Stimulated activated CD8-positive, alpha-beta memory T cell treated with anti-CD3 and anti-CD28 coated beads, Interleukin-15, amount 100 ng/mL, for 4 hours (primary cell): ENCODE data around the gene DGCR2.
"Not testable (repeated sequence)": the region's sequence is repeated elsewhere in the genome, so short reads cannot be mapped to it uniquely, and the experiment has no call there.

Experiments
- DNase-seq, 2 donors: peaks; one replicate each; pipeline ENCODE4 v3.0.0-alpha.2; 2020; ENCODE audit warnings: low read depth in 2 of 2

DGCR2 gene

DNA sequence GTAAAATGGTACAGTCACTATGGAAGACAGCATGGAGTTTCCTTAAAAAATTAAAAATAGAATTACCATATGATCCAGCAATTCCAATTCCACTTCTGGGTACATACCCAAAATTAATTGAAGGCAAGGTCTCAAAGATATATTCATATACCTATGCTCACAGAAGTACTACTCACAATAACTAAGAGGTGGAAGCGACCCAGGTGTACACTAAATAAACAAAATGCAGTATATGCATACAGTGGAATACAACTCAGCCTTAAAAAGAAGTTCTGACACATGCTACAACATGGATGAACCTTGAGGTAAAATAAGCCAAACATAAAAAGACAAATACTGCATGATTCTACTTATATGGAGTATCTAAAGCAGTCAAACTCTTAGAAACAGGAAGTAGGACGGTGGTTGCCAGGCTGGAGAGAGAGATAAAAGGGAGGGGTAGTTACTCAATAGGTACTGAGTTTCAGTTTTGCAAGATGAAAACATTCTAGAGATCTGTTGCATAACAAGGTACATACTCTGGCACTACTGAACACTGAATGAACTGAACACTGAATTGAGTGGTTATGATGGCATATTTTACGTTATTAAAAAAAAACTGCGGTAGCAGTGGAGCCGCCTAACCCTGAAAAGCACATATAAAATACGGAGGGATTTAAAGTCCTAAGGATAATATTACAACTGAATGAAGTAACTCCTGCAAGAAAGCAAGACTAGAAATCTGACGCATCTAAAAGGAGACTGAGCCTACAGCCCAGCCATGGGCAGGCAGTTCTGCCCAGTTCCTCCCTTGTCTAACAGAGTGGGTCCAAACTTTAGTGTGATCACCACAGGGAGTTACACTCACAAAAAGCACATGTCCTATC is 12.8 kb downstream of the DGCR2 start:
- no peak for DNase-seq

DNA sequence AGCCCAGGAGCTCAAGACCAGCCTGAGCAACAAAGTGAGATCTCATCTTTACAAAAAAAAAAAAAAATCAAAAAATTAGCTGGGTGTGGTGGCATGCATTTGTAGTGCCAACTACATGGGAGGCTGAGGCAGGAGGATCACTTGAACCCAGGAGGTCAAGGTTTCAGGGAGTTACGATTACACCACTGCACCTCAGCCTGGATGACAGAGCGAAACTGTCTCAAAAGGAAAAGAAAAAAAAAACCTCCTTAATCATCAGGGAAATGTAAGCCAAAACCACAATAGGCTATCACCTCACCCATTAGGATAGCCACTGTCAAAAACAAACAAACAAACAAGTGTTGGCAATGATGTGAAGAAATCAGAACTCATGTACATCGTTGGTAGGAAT is 13.4 kb downstream of the DGCR2 start:
- DNase-seq: no peak

DNA sequence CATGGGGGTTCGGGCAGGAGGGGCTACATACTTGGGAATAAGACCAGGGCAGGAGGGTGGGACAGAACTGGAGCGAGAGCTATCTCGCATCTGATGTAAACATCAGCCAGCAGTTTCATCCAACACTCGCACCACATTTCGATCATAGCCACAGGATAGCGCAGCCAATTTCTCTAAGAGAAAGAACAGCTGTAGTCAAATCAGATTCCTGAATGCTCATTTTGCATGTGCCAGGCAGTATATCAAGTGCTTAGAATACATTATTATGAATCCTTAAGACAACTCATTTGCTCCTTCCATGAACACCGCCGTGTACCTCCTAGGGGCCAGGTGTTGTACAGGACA is 14.5 kb downstream of the DGCR2 start:
- DNase-seq: no peak

DNA sequence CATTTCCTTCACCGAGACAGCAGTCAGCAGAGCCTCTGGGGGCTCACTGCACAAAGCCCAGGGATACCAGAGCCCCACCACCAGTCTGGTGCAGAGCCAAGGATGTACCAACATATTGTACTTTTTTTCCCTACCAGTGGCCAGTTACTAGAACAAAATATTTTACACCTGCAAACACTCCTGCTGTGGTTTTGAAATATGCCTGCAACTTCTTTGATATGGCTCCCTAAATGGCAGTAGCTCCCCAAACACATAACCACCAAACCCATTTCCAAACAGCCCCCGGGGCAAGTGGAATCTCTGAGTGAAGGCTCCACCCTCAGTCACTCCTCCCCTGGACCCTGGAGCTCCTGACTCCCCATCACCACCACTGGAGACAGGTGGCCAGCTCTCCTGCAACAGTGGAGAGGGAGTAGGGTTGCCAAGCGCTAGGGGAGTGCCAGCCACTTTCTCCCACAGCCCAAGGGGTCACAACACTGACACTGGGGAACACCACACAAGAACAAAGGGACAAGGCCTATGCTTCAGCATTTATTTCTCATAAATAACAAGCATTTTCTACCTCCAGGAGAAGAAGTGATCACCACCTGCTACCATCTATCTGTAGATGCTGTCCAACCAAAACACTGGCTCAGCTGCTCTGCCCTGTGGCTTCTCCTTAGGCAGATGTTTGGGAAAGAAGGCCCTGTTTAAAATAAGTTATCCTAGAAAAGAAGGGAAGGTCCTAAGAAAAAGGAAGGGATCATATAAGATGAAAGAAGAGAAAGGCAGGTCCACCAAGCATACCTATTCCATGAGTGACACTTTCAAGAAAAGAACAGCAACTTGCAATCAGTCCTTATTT is 15.1 kb downstream of the DGCR2 start:
- no peak for DNase-seq

DNA sequence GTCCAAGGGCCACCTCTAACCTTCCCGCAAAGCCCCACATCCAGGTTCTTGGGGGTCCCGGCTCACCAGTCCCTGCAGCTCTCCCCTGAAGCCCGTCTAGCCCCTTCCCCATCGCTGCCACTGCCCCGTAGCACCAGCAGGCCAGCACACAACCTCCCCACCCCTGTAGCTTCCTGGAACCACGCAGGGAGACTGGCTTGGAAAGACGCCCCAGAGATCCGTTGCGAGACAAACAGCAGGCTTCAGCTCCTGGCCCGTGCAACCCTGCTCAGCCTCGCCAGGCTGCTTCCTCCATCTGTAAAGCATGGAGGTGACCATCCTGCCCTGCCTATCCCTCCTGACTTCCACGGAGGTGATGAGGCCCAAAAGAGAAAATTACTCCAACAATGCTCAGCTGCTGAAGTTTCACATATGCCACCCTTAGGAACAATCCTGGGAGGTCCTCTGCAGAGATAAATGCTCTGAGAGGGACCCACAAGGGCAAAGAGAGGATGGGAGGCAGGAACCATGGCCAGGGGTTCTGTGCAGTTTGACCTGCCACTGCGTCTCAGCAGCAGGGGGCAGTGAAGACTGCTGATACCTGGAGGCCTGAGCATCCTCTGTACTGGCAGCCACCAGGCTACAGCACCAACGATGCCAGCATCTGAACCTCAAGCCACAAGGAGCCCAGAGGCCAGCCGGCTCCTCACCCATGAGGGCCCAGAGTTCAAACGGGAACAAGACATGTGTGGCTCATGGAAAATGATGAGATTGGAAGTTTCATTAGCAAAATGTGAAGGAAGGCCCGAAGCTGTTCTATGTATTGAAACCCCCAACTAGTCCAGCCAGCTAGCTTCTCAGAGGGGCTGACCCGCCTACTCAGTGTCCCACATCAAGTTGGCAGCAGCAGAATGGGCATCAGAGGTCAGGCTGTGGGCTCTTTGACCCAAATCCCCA is 16.1 kb downstream of the DGCR2 start:
- no peak for DNase-seq

DNA sequence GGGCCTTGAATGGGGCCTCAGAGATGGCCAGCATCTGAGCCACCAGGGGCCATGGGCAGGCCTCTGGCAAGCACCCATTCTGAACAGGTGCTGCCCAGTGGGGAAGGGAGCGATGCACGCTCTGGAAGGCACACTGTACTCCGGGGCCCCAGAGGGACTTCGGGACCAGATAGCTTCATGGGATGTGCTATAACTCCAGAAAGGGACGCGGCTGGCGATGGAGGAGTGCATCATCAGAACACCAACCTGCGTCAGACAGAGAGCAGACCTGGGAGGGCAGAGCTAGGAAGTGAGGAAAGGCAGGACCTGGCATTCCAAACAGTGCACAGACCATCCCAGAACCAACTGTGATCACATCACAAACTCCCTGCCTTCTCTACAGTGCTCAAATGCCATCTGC is 16.8 kb downstream of the DGCR2 start:
- DNase-seq: no peak

DNA sequence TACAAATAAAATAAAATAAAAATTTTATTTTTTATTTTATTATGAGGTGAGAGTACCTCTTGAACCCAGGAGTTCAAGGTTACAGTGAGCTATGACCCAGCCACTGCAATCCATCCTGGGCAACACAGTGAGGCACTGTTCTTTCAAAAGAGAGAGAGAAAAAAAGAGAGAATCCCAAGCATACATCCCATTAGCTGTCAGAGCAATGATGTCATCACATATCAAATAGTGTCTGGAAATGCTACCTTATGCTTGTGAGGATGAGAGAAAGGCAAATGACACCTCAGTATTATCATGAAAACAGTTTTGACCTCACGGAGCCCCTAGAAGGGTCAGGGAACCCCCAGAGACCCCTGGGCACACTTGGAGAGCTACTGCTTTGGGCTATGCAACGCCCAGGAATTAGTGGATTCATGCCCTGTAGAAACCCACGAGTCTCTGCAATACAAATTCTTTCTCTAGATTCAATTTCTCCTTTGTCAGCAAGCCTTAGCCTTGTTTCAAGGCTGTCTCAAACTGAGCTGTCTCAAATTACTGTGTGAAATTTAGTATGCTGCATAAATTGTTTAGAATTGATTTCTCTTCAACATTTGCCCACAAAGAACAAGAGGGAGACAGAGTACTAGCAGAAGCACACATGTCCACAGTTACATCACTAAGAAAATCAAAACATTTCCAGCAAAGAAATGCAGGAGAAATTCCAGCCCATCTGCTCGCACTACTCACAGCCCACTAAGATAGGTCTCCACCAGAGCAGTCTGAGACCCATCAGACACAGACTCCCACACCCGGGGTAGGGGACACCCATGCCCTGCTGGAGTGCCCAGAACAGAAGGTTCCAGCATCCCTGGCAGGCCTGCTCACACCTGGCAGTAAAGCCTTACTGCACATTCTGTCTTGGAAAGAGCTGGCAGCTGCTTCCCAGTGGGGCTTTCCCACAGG is 18.1 kb downstream of the DGCR2 start:
- no peak for DNase-seq

DNA sequence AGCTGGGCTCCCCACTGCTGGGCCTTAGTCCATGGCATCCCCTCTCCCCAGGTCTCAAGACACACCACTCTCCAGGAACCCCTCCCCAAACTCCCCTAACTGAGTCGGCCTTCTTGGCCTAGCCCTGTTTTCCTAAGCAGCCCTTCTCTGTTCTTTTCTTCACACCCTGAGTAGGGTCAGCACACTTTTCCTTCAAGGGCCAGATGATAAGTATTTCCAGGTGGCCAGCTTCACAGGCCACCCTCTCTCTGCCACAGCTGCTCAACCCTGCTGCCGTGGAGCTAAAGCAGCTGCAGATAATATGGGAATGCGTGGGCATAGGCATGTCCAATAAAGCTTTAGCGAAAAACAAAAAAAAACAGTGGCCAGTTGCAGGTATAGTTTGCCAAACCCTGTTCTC is 24.1 kb downstream of the DGCR2 start:
- no peak for DNase-seq

DNA sequence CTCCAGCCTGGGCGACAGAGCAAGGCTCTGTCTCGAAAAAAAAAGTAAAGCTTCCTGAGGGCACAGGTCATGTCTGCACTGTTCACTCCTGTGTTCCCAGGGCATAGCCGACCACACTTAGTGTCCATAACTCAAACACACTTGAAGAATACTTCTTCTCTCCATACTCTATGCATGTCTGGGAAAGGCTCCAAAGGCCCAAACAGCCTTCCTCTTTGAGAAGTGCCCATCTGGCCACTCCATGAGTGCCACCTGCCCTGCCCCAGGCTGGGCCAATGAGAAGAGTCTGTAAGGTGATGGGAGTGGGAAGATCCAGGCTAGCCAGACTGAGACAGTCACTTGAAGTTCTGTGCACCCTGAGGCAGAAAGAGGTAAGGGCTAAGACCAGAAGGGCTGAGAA is 24.7 kb downstream of the DGCR2 start:
- DNase-seq: no peak

DNA sequence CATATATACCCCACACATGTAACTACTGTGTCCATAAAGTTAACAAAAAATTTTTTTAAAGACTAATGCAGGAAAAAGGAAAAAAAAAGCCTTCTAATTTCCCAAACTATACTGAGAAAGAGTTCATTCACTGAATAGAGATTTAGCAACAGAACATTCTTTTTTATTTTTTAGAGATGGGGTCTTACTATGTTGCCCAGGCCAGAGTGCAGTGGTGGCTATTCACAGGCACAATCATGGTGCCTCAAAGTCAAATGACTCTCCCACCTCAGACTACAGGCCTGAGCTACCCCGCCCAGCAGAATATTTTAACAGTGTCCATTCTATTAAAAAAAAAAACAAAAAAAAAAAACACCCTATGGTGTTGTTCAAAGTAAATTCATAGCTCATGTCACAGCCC is 25.7 kb downstream of the DGCR2 start:
- no peak for DNase-seq

DNA sequence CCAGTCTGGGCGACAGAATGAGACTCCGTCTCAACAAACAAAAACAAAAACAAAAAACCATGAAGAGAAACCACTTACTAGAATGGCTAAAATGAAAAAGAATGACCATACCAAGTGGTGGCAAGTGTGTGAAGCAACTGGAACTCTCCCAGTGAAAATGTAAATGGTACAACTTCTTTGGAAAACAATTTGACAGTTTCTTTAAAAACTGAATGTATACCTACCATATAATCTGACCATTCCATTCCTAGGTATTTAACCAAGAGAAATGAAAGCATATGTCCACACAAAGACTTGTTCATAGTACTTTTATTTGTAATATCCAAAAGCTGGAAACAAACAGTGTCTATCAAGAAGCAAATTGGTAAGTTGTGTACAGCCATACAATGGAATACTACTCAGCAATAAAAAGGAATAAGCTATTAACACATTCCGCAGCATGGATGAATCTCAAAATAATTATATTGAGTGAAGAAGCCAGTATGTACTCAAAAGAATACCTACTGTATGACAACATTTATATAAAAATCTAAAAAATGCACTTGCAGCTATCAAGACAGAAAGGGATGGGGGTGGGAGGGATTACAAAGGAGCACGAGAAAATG is 27.7 kb downstream of the DGCR2 start:
- DNase-seq: no peak

DNA sequence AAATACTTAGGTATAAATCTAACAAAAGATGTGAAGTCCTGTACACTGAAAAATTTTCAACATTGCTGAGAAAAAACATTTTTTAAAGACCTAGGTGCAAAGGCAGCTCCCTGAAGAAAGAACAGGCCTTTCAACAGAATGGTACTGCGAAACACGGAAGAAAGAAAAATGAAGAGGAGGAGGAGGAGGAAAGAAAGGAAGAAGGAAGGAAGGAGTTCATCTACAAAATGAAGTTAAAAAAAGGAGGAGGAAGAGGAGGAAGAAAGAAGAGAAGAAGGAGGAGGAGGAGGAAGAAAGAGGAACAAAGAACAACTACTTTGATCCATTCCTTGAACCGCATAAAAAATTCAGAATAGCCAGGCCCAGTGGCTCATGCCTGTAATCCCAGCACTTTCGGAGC is 29.5 kb downstream of the DGCR2 start:
- DNase-seq: no peak

DNA sequence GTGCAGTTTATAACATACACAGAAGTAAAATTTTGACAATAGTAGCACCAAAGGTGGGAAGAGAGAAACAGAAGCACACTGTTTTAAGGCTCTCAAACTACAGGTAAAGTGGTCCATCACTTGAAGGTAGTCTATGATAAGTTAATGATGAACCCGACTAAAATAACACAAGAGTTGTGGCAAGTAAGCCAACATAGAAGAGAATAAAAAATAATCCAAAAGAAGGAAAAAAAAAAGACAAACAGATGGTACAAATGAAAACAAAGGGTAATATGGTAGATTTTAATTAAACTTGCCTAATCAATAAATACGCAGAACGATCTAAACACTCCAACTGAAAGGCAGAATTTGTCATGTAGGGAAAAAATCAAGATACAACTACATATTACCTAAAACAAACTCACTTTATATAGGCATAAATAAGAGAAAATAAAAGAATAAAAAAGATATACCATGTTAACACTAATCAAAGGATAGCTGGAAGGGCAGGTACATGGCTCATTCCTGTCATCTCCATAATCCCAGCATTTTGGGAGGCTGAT is 31.6 kb downstream of the DGCR2 start:
- DNase-seq: no peak

DNA sequence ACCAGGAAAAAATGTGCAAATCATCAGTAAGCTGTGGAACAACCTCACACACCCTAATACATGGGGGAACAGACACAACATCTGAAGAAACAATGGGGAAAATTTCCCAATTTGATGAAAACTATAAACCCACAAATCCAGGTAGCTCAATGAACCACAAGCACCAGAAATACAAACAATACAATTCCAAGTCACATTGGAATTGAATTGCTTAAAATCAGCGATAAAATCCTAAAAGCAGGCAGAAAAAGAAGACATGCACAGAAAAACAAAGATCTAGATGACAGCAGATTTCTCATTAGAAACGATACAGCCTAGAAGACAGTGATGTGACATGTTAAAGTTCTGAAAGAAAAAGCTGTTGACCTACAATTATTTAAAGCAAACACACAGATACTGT is 32.0 kb downstream of the DGCR2 start:
- no peak for DNase-seq

DNA sequence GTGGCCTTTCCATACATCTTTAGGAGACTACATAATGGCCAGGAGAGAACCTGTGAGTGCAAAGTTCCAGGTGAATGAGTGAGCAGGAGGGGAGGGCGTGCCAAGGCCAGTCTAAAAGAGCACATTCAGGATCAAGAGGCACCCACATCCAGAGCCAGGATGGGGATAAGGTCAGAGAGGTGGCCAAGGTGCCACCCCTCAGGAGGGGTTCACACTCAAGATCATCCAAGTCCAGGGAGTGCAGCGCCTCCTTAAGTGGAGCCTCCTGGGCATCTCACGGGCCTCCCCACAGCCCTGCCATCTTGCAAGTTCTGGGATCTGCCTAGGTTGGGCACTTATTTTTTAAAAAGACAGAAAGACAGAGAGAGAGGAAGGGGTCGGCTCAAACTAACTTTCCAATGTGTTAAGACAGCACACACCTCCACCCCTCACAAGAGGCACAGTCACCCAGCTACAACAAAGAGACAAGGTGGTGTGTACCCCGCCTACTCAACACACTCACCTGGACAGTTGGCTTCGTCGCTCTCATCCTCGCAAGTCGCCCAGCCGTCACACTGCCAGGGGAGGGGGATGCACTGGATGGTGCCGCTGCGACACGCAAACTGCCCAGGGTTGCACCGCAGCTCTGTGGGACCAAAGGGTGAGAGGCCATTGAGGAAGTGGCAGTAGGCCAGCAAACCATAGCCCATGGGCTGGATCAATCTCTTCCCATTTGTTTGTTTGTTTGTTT is 33.2 kb downstream of the DGCR2 start:
- DNase-seq: no peak

DNA sequence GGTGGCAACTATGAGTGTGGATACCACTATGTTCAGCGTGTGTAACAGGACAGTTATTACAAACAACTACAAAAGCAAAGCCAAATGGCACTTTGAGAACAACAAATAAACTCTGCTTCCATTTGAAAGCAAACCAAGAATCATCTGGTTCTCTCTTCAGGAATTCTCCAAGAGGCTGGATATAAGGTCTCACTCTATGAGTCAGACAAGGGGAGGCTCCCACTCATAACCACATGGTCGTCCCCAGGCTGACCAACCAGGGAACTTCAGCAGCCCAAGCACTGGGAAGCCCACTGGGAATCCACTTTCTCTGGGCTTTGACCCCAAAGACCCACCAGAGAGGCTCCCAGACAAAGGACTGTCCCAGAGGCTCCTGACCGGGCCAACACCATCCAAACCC is 35.3 kb downstream of the DGCR2 start:
- no peak for DNase-seq

DNA sequence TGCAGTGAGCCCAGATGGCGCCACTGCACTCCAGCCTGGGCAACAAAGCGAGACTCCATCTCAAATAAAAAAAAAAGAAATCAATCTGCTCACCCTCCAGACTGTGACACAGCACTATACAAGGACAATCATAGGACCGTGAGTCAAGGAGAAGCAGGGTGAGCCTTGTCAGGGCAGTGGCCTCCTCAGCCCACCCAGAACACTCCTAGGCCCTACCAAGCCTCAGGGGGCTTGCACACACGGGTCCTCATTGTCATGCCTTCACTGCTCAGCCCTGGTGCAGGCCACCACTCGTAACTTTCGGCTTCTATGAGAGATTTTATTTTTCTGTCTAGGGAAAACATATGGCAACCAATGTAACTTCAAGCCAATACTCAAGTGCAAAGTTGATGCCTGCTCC is 35.8 kb downstream of the DGCR2 start:
- DNase-seq: no peak

DNA sequence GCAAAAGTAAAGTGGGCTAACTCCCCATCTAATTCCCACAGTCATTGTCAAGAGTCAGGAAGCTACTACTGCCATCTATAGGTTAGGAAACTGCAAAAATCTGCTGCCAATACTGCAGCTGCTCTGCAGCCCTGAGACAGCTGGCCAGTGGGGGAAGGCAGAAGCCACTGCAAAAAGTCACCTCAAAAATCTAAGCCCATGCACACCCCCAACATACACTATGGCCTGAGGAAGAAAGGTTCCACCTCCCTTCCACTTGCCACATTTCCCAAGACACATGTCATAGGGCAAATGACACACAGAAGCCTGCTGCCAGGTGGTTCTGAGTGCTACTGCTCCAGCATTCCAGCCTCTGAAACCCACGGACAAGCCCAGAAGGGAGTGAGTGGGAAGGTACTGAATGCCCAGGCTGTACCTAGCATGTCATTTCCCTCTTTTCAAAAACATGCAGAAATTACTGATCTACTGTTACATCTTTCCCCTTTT is 36.9 kb downstream of the DGCR2 start:
- no peak for DNase-seq

DNA sequence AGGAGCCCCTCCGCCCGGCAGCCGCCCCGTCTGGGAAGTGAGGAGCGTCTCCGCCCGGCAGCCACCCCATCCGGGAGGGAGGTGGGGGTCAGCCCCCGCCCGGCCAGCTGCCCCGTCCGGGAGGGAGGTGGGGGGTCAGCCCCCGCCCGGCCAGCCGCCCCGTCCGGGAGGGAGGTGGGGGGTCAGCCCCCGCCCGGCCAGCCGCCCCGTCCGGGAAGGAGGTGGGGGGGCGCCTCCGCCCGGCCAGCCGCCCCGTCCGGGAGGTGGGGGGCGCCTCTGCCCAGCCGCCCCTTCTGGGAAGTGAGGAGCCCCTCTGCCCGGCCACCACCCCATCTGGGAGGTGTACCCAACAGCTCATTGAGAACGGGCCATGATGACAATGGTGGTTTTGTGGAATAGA is 37.6 kb downstream of the DGCR2 start:
- DNase-seq: not testable (repeated sequence)
